Neuron (in vitro differentiated cells): Measurements from ENCODE around the gene ZBTB25.
A peak's percentile ranks its signal among the peaks of the same experiment; 100 is the strongest.

Experiments
- H2AFZ ChIP-seq: one replicate; pipeline ENCODE4 v1.6.1; 2013; ENCODE audit warnings: low read depth, mild to moderate bottlenecking, inconsistent platforms, low read length, moderate library complexity
- H3K27me3 ChIP-seq: one replicate; pipeline ENCODE4 v1.6.1; 2013; ENCODE audit warnings: low read length; ENCODE audit not compliant: insufficient read depth
- H3K36me3 ChIP-seq: one replicate; pipeline ENCODE4 v1.6.1; 2013; ENCODE audit warnings: low read length; ENCODE audit not compliant: insufficient read depth
- H3K4me1 ChIP-seq: one replicate; pipeline ENCODE4 v1.6.1; 2013; ENCODE audit warnings: low read length; ENCODE audit not compliant: insufficient read depth
- H3K4me3 ChIP-seq: 2 replicates; pipeline ENCODE4 v1.5.1; 2013; ENCODE audit warnings: mild to moderate bottlenecking, low read length, moderate library complexity
- H3K9me3 ChIP-seq: one replicate; pipeline ENCODE4 v1.6.1; 2013; ENCODE audit warnings: low read length

ZBTB25 gene

DNA sequence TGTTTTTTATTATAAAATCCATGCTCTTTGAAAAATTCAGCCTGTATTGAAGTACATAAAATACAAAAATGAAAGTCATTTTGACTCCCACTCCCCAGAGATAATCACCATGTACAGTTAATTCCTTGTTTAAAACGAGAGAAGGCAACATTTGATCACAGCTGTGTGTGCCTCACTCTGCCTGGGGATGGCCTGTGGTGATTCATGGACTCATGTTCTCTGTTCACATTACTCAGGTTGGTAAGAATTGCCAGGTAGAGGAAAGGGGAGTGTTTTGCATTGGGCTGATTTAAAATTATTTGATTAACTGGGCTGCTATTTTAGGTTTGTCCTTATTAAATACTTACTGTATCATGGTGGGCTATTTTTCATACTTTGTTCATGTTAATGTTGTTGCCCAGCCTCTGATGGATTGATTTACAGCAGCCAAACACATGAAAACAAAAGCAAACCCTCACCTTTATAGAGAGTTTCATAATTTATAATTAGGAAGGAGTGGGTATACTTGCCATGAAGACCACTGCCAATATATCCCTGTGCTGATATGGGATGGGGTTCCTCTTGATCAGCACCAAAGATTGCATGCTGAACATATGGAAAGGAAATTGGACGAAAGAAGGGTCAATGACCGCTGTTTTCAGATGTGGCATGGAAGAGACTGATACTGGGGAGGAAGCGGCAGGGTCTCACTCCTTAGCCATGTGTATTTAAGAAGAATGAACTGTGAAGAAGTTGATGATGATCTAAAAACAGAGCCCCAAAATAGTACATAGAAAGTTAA, 3.9 kb upstream of the ZBTB25 start:
- Histone ChIP-seq H2AFZ (no peak overlapping the region), H3K4me1 (peaks cover 19% of the 10 kb centered on the region), H3K36me3 (no peaks in the 10 kb centered on the region), H3K9me3 (no peaks in the 10 kb centered on the region), H3K27me3 (no peaks in the 10 kb centered on the region), H3K4me3 (no peak overlapping the region)

DNA sequence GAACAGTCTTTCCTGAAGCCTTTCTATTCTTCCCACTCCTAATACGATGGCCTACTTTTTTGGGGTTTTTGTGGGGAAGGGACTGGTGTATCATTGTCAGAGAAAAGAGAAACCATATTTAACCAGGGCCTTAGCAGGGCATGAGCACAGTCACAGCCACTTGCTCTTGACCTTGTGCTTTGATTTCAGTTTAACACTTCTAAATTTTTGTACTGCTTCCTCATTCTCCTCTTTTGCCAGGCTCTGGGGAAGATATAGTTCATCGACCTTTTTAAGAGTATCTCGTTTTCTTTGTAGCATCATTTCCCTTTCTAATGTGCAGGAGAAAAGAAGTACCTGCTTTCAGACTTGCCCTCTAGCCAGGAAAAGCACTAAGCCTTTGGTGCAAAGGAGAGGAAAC, 3.1 kb upstream of the ZBTB25 start:
- Histone ChIP-seq H3K4me3 (peak overlapping the region; percentile 3), H3K4me1 (peaks cover 28% of the 10 kb centered on the region), H3K36me3 (no peaks in the 10 kb centered on the region), H2AFZ (no peak overlapping the region), H3K9me3 (no peaks in the 10 kb centered on the region), H3K27me3 (no peaks in the 10 kb centered on the region)

DNA sequence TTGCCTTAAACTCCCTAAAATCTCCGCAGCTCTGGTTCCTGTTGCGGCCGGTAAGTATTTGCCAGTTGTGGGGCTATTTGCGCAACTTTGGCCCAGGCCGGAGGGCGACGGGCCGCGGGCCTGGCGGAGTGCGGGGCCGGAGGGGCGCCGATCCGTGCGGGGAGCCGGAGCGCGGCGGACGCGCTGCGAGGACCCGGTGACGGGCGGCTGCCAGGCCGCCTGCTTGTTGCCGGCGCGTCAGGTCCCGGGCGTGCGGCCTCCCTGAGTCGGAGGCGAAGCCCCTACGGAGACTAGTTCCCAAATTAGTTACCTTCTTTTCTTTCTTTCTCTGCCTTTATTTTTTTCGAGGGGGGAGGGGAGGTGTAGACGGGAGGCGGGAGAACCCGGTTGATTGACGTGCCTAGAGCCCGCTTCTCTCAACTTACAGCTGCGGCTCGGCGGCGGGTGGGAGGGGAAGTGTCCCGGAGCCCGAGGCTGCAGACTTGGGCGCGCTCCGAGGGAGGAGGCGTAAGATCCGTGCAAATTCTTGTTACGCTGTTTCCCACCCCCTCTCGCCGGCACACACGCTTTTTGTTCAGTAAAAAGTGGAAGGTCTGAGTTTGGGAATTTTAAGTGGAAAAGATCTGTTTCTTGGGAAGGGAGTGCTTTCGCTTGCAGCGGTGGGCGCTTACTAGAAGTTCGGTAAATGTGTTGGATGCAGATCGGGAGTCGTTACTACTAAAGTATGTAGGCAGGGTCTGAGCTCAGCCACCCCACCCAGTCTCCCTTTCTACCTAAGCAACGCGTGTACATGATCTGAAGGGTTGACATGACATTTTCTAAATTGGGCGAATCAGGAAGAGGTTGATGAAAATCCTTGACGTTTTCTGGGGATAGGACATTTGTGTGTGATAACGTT, 1.5 kb upstream of the ZBTB25 start:
- Histone ChIP-seq H3K4me3 (peak overlapping the region; percentile 66), H3K9me3 (no peaks in the 10 kb centered on the region), H3K4me1 (peaks cover 35% of the 10 kb centered on the region), H3K36me3 (no peaks in the 10 kb centered on the region), H3K27me3 (no peaks in the 10 kb centered on the region), H2AFZ (peak overlapping the region; percentile 65)

DNA sequence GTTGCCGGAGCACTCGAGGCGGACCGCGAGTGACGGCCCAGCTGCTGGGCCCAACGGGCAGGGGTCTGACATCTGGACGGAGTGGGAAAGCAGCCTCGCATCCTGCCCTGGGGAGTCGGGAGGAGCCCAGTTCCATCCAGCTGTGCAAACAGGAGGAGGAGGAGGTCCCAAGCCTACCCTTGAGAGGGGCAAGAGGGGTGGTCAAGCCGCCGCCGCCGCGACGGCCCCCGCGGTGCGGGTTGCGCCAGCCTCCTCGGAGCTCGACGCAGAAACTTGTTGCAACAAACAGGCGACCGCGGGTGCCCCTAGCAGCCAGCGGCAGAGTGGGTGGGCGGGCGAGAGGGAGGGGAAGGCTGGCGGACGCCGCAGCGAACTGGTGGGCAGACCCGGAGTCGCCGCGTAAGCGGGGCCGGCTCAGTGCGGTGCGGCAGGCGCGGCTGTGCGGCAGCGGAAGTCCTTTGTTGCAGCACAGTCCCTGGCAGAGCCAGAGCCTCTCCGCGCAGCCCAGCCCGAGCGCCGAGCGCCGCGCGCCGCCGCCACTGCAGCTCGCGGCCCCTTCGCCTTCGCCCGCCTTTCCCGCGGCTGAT, 765 bp upstream of the ZBTB25 start, which contains the start of gene ZBTB1:
TSS of gene ZBTB1 (plus strand) at position 461 of the 587 bp plus-strand sequence. CDS start 16,735 bp downstream, outside the sequence.
- H3K4me1 ChIP-seq: peaks cover 35% of the 10 kb centered on the region
- no peaks in the 10 kb centered on the region for H3K27me3 ChIP-seq
- peak within 1 kb of the TSS; percentile 72 for H2AFZ ChIP-seq
- H3K9me3 ChIP-seq: no peaks in the 10 kb centered on the region
- H3K36me3 ChIP-seq: no peaks in the 10 kb centered on the region
- peak within 1 kb of the TSS; percentile 66 for H3K4me3 ChIP-seq

DNA sequence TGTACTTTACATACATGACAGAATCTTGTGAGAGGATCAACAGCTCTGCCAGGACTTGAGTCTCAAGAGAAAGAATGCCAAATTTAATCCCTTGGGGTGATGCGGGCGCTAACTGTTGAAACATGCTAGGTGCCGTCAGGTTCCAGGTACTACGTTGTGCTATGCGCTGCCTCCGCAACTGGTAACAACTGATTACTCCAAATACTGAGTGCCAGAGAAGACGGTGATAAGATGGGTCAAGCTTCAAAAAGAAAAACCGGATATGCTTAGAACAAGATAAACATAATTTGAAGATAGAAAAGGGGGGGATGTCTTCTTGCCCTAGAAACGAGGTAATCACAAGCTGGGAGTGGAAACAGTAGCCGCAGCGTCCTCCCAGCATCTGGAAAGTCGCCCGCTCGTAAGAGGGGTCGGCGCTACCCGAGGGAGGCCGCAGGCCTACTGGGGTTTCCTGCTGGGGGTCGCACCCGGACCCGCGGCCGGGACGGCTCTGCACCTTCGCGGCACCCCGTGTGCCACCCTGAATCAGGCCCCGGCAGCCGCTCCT, 678 bp downstream of the ZBTB25 start:
- H3K9me3 ChIP-seq: no peaks in the 10 kb centered on the region
- peak overlapping the region; percentile 66 for H3K4me3 ChIP-seq
- no peaks in the 10 kb centered on the region for H3K36me3 ChIP-seq
- no peaks in the 10 kb centered on the region for H3K27me3 ChIP-seq
- H2AFZ ChIP-seq: peak overlapping the region; percentile 72
- peaks cover 35% of the 10 kb centered on the region for H3K4me1 ChIP-seq

DNA sequence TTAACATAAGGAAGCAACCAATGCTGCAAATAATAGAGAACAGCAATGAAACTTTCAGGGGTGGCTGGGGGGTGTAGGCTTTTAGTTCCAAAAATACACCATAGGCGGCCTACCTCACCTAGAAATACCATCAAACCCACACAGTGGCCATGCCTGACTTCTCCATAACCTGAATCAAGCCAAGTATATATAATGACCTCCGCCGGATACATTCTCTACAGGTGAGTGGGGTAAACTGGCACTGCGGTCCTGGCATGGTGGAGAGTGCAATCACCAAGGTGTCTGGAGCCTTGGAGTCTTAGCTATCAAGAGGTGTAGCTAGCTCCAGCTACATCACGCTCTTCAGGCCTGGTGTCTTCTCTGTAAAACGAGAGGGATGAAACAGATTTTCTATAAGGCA, 1.2 kb downstream of the ZBTB25 start:
- H3K4me1 ChIP-seq: peaks cover 34% of the 10 kb centered on the region
- no peaks in the 10 kb centered on the region for H3K9me3 ChIP-seq
- H3K36me3 ChIP-seq: no peaks in the 10 kb centered on the region
- no peaks in the 10 kb centered on the region for H3K27me3 ChIP-seq
- H3K4me3 ChIP-seq: peak overlapping the region; percentile 66
- no peak overlapping the region for H2AFZ ChIP-seq

DNA sequence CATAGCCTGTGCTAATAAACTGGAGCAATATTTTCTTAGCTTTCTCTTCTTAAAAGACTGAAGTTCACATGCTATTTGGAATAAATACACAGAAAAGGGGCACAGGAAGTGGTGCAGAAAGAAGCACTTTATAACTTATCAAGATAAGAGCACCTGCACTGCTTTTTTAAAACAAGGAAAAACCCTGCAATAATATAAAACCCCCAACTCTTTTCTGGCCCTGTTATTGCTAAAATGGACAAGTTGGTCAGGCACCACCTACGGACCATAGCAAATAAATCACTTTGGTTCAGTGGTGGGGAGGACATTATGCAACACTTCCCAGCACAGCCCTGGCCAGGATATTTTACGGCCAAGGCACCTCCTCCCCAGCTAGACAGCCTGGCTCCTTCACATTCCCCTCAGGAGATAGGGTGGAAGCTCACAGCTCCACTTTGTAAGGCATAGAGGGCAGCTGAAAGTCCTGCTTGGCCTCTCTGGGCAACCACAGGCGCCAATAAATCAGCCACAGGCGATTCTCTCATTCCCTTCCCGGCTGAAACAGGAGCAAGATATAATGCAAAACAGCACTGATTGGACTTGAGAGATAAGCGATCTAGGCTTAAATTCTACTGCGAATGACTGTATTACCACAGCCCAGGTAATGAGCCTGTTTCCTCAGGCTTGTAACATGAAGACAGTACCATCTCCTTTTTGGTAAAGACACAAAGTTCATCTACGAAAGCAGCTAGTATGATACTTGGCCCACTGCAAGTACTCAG, 2.0 kb downstream of the ZBTB25 start:
- H3K36me3 ChIP-seq: no peaks in the 10 kb centered on the region
- H2AFZ ChIP-seq: no peak overlapping the region
- H3K9me3 ChIP-seq: no peaks in the 10 kb centered on the region
- peak overlapping the region; percentile 66 for H3K4me3 ChIP-seq
- peaks cover 27% of the 10 kb centered on the region for H3K4me1 ChIP-seq
- no peaks in the 10 kb centered on the region for H3K27me3 ChIP-seq

DNA sequence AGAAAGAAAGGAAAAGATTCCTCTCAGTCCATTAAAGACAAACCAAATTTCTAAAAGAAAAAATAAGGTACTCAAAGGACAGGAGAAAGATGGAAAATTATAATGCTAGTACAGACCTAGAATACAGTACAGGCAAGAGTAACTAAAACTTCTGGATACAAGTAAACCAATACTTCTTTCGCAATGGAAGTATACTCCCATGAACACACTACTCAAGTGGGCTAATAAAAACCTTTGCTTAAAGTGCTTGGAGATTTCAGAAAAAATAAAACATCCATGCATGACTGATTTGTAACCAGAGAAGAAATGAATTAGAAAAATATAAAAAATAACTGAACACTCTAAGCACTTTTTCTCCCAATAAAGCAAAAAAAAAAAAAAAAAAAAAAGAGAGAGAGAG, 3.5 kb downstream of the ZBTB25 start:
- Histone ChIP-seq H3K4me1 (peaks cover 18% of the 10 kb centered on the region), H3K4me3 (no peak overlapping the region), H2AFZ (no peak overlapping the region), H3K27me3 (no peaks in the 10 kb centered on the region), H3K9me3 (no peaks in the 10 kb centered on the region), H3K36me3 (peaks cover 3% of the 10 kb centered on the region)

DNA sequence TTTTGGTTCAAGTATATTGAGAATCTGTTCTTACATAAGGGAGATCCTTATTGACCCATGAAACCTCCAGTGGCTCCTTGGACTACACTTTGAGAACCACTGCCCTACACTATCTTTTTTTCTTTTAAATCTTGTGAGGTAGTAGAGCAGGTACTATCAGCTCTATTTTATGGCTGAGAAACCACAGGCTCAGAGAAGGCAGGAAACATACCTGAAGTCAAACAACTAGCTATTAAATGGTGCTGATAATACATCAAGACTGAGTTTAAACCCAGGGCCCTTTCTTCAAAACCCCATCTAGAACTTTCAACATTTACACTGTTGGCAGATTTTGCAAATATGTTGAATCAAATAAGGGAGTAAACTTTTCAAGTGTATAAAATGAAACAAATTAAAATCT, 6.9 kb downstream of the ZBTB25 start:
- peaks cover 7% of the 10 kb centered on the region for H3K36me3 ChIP-seq
- no peak overlapping the region for H2AFZ ChIP-seq
- peaks cover 8% of the 10 kb centered on the region for H3K4me1 ChIP-seq
- no peaks in the 10 kb centered on the region for H3K27me3 ChIP-seq
- H3K9me3 ChIP-seq: no peaks in the 10 kb centered on the region
- H3K4me3 ChIP-seq: no peak overlapping the region

DNA sequence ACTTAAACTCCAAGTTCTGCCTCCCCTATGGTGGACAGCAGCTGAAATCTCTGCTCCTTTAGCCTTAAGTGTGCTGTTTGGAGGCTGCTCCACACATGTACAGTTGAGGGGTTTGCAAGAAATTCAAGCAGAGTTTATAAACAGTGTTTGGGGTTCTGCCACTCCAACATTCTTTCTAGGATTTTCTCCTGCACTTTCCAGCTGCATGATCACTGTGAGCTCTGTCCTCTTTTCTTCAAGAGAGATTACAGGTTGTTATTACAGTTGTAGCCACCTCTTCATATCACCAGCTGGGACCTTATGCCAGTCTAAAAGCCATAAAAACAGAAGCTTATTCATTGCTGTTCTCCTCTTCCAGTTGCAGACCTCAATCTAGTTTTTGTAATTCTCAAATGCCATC, 8.4 kb downstream of the ZBTB25 start:
- Histone ChIP-seq H3K9me3 (no peaks in the 10 kb centered on the region), H3K4me3 (no peak overlapping the region), H3K4me1 (no peaks in the 10 kb centered on the region), H3K27me3 (no peaks in the 10 kb centered on the region), H3K36me3 (peaks cover 7% of the 10 kb centered on the region), H2AFZ (no peak overlapping the region)

DNA sequence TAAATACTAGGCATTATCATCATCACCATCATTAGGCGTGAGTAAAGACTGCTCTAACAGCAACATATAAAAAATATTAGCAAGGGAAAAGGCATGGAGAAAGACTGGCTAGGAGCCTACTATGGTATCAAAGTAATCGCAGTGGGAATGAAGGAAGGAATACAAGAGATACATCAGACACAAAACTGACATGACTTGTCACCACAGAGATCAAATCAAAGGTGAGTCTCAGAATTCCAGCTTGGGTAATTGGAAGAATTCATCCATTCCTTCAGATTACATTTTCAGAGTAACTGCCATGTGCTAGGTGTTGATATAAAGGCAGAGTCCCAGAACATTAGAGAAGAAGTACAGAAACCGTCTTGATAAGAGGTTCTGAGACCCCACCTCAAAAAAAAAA, 10.2 kb downstream of the ZBTB25 start:
- no peak overlapping the region for H2AFZ ChIP-seq
- H3K27me3 ChIP-seq: no peaks in the 10 kb centered on the region
- H3K4me1 ChIP-seq: no peaks in the 10 kb centered on the region
- no peaks in the 10 kb centered on the region for H3K9me3 ChIP-seq
- H3K4me3 ChIP-seq: no peak overlapping the region
- peaks cover 10% of the 10 kb centered on the region for H3K36me3 ChIP-seq

DNA sequence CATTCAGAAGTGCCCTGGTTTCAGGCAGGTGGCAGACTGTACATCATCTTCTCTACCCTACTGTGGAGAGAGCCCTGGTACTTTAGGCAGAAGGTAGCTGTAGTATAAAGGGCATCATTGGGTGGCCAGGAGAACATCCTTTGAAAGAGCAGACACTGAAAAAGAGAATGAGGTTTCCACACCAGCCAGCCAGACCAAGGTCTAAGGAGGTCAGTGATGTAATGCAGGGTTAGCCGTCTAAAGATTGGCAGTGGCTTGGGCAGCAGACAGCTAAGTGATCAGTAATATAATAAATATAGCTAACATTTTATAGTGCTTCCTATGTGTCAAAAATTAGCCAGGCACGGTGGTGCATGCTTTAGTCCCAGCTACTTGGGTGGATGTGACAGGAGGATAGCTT, 12.0 kb downstream of the ZBTB25 start:
- Histone ChIP-seq H3K36me3 (peaks cover 28% of the 10 kb centered on the region), H3K9me3 (peaks cover 3% of the 10 kb centered on the region), H3K4me1 (no peaks in the 10 kb centered on the region), H3K4me3 (no peak overlapping the region), H3K27me3 (no peaks in the 10 kb centered on the region), H2AFZ (no peak overlapping the region)
